ENCODE measurements around the gene MCTP1. TPM values are rescaled to one million over a fixed set of nuclear protein-coding genes. Genes with fewer than 3 reads are reported as not detected.

The MCTP1 gene
- total RNA-seq, 4 donors from 2014 or later = 3.3 to 31.4 (median 13.4) TPM

DNA sequence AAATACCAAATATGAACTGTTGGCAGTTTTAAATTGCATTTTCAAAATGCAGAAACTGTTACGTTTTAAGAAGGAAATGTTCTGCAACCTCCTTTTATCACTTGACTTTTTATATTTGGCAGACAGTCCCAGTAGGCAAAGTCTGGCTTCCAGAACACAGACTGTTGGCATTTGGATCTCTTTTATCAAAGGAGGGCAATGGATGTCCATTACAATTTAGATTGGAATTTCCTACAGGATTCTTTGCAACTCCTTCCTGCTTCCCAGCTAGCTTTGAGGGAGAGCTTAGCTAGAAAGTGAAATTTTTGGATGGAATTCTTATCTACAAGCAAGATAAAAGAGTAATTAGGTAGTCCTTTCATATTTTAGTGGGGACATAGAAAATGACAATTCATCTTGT, 523.8 kb downstream of the MCTP1 start:
- WGBS, 2 donors (ENCODE audit: low coverage in 1 of 2) = 81% methylated on average over 1 of the region's 1 CpG; no CpG with 5 or more reads in 1 of the 2 donors
- Histone ChIP-seq H3K36me3 (no peaks in the 10 kb centered on the region), H3K9me3 (no peaks in the 10 kb centered on the region), H3K27ac (no peak overlapping the region), H3K4me3 (no peak overlapping the region), H3K4me1 (no peaks in the 10 kb centered on the region), H3K27me3 (no peaks in the 10 kb centered on the region)
- TF ChIP-seq POLR2AphosphoS5 (IDR thresholded peaks at IDR 0.05) = no peak
- no peak for TF ChIP-seq EP300 (IDR thresholded peaks at IDR 0.05; ENCODE audit: low read depth)
- TF ChIP-seq POLR2A (IDR thresholded peaks at IDR 0.05) = no peak
- TF ChIP-seq, protein P1, sequence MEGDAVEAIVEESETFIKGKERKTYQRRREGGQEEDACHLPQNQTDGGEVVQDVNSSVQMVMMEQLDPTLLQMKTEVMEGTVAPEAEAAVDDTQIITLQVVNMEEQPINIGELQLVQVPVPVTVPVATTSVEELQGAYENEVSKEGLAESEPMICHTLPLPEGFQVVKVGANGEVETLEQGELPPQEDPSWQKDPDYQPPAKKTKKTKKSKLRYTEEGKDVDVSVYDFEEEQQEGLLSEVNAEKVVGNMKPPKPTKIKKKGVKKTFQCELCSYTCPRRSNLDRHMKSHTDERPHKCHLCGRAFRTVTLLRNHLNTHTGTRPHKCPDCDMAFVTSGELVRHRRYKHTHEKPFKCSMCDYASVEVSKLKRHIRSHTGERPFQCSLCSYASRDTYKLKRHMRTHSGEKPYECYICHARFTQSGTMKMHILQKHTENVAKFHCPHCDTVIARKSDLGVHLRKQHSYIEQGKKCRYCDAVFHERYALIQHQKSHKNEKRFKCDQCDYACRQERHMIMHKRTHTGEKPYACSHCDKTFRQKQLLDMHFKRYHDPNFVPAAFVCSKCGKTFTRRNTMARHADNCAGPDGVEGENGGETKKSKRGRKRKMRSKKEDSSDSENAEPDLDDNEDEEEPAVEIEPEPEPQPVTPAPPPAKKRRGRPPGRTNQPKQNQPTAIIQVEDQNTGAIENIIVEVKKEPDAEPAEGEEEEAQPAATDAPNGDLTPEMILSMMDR (IDR thresholded peaks at IDR 0.05) = no peak
- intact Hi-C loops (cut with DNase I; ENCODE audit: low total_unique reads) (no loop called here), in situ Hi-C loops (cut with MboI; ENCODE audit: low pct_ligation_motif_present in 1 of 4, low pct_unique_long_range_greater_than_20kb in 1 of 4, low sequenced_read_pairs in 3 of 4) (no loop called here)
- no peak for DNase-seq

DNA sequence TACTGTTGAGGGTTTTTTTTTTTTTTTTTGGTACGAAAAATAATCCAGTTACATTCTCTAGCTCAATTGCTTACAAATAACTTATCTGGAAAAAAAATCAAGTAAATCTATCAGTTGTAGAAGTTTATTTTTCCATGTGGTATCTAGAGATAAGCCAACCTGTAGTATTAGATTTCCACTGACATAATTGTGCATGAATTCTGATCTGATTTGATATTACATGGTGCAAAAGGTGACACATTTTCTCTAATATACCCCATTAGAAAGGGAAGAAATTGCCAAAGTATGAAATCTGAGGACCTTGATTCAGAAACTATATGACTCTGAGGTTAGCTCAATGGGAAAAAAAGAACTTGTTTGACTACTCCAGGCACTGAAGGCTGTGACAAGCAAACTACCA, 524.9 kb downstream of the MCTP1 start:
- intact Hi-C loops (cut with DNase I; ENCODE audit: low total_unique reads) = no loop called here

DNA sequence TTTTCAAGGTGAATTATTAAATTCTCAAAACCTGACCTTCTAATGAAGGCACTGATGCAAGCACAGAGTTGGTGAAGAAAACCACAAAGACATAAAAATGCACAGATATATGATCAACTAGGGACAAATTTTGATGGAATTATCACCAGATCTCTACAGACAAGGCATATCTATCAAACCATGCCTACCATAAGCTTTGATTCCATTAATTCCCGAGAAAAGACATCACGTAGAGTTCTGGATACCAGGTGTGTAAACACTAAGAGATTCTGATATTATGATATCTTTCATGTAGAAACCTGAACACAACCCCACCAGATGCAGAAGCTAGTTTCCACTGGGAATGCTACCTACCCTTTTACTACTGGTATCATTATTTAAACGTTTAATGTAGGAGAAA, 525.9 kb downstream of the MCTP1 start:
- 73 to 74% methylated on average over 3 of the region's 3 CpGs for WGBS, 2 donors (ENCODE audit: low coverage in 1 of 2)
- Histone ChIP-seq H3K27me3 (no peaks in the 10 kb centered on the region), H3K36me3 (no peaks in the 10 kb centered on the region), H3K9me3 (no peaks in the 10 kb centered on the region), H3K27ac (no peak overlapping the region), H3K4me3 (no peak overlapping the region), H3K4me1 (no peaks in the 10 kb centered on the region)
- no peak for DNase-seq
- intact Hi-C loops (cut with DNase I; ENCODE audit: low total_unique reads) = no loop called here
- TF ChIP-seq, protein P1 (IDR thresholded peaks at IDR 0.05) = no peak
- no peak for TF ChIP-seq POLR2AphosphoS5 (IDR thresholded peaks at IDR 0.05)
- TF ChIP-seq POLR2A (IDR thresholded peaks at IDR 0.05) = no peak
- TF ChIP-seq EP300 (IDR thresholded peaks at IDR 0.05; ENCODE audit: low read depth) = no peak
- in situ Hi-C loops (cut with MboI; ENCODE audit: low pct_ligation_motif_present in 1 of 4, low pct_unique_long_range_greater_than_20kb in 1 of 4, low sequenced_read_pairs in 3 of 4) = no loop called here

More for the DNA sequence above, 524.9 kb downstream of the MCTP1 start:
- WGBS, 2 donors (ENCODE audit: low coverage in 1 of 2) = 55 to 97% methylated on average over 1 of the region's 1 CpG
- TF ChIP-seq EP300 (IDR thresholded peaks at IDR 0.05; ENCODE audit: low read depth) (no peak), POLR2AphosphoS5 (IDR thresholded peaks at IDR 0.05) (no peak), POLR2A (IDR thresholded peaks at IDR 0.05) (no peak)
- TF ChIP-seq, protein P1 (IDR thresholded peaks at IDR 0.05) = no peak
- Histone ChIP-seq H3K4me1 (no peaks in the 10 kb centered on the region), H3K27ac (no peak overlapping the region), H3K27me3 (no peaks in the 10 kb centered on the region), H3K4me3 (no peak overlapping the region), H3K36me3 (no peaks in the 10 kb centered on the region), H3K9me3 (no peaks in the 10 kb centered on the region)
- in situ Hi-C loops (cut with MboI; ENCODE audit: low pct_ligation_motif_present in 1 of 4, low pct_unique_long_range_greater_than_20kb in 1 of 4, low sequenced_read_pairs in 3 of 4) = no loop called here
- no peak for DNase-seq

DNA sequence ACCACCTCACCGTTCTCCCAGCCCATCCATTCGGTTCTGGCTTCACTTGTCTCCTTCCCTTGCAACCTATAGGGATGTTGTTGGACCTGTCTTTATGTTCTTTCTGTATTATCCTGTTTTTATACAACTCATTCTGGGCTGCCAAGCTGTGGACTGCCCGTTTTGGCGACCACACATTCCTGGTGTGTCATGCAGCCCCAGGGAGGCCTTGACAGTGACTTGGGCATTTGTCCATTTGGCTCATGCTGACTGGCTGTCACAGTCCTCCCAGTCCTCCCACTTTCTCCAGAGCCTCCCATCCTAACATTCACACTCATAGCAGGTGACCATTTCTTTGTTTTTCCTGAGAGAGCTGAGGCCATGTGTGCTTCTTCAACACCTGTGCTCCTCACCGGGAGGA, 530.1 kb downstream of the MCTP1 start:
- TF ChIP-seq POLR2A (IDR thresholded peaks at IDR 0.05) (no peak), POLR2AphosphoS5 (IDR thresholded peaks at IDR 0.05) (no peak), EP300 (IDR thresholded peaks at IDR 0.05; ENCODE audit: low read depth) (no peak)
- TF ChIP-seq, protein P1 (IDR thresholded peaks at IDR 0.05) = no peak
- Histone ChIP-seq H3K27me3 (no peaks in the 10 kb centered on the region), H3K36me3 (no peaks in the 10 kb centered on the region), H3K27ac (no peak overlapping the region), H3K4me1 (no peaks in the 10 kb centered on the region), H3K4me3 (no peak overlapping the region), H3K9me3 (no peaks in the 10 kb centered on the region)
- DNase-seq = no peak
- WGBS, 2 donors (ENCODE audit: low coverage in 1 of 2) = 77 to 86% methylated on average over 5 of the region's 5 CpGs
- intact Hi-C loops (cut with DNase I; ENCODE audit: low total_unique reads) = no loop called here
- in situ Hi-C loops (cut with MboI; ENCODE audit: low pct_ligation_motif_present in 1 of 4, low pct_unique_long_range_greater_than_20kb in 1 of 4, low sequenced_read_pairs in 3 of 4) = no loop called here

All from transverse colon (tissue), 4 donors.